NCI-H2029 (cell line): Measurements from ENCODE around the gene ZNF433.
A peak's percentile ranks its signal among the peaks of the same experiment; 100 is the strongest.

Experiments used
- DNase-seq: peaks from one replicate; lab custom pipeline; 2025; lab: John Stamatoyannopoulos, UW

The ZNF433 gene

GRCh38 chr19:11989112-11989456 lies 46.4 kb downstream of the ZNF433 start:
- no peak for DNase-seq

- DNase-seq, result peak; percentile 95
Observed at GRCh38 chr19:11987405-11988281, 47.8 kb downstream of the ZNF433 start.

- DNase-seq, result no peak
Observed at GRCh38 chr19:11986754-11987153, 48.7 kb downstream of the ZNF433 start.

- no peak for DNase-seq
Observed at GRCh38 chr19:11984986-11985385, 50.5 kb downstream of the ZNF433 start.

GRCh38 chr19:11982526-11982925 lies 53.0 kb downstream of the ZNF433 start:
- DNase-seq, result no peak

GRCh38 chr19:11979527-11979926 lies 56.0 kb downstream of the ZNF433 start:
- DNase-seq, result no peak

- no peak for DNase-seq
Observed at GRCh38 chr19:11978492-11979100, 56.9 kb downstream of the ZNF433 start.

- no peak for DNase-seq
Observed at GRCh38 chr19:11973019-11973810, 62.3 kb downstream of the ZNF433 start.

GRCh38 chr19:11971041-11971440 lies 64.4 kb downstream of the ZNF433 start:
- DNase-seq, result no peak

- no peak for DNase-seq
Observed at GRCh38 chr19:11970174-11970573, 65.3 kb downstream of the ZNF433 start.

- DNase-seq, result peak; percentile 79
Observed at GRCh38 chr19:11964858-11965645, 70.4 kb downstream of the ZNF433 start, which contains the start of gene ZNF763. ZNF763 (plus strand) TSS chr19:11965040; CDS start chr19:11965209, 169 bp downstream.
